OCI-LY1 (cell line): ENCODE measurements around the gene SLC4A7.

Experiments used
- EZH2 ChIP-seq: fragments of 200-600 bp; sonication (generic), shearing (Covaris generic); IDR thresholded peaks from 2 replicates; pipeline ENCODE4 v1.8.0; 2017; ENCODE audit warnings: borderline replicate concordance, mixed run types, mild to moderate bottlenecking, antibody characterized with exemption, low read length, moderate library complexity, mixed read lengths
- TF ChIP-seq, protein P1 (sequence below): fragments of 200-600 bp; sonication (generic), shearing (Covaris generic); IDR thresholded peaks from 2 replicates; pipeline ENCODE4 v1.5.1; 2017; ENCODE audit warnings: mild to moderate bottlenecking, antibody characterized with exemption, low read length, moderate library complexity, mixed read lengths

DNA sequence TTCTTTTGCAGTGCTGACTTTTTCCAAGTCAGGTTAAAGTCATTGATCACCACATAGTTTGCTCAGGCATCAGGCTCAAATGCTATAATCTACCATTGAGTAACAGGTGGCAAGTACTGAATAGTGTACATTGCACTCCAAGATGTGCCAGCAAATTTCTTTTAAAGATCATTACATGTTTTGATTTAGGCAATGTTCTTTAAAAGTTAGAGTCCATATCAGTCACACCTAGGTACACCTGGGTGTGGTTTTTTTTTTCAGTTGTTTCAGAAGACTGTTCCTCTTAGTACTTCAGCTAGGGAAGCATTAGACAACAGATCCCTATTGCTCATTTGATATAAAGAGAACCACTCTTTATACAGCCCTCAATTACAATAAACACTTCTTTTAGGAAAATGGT lies 10.6 kb upstream of the SLC4A7 start:
- TF ChIP-seq, protein P1, sequence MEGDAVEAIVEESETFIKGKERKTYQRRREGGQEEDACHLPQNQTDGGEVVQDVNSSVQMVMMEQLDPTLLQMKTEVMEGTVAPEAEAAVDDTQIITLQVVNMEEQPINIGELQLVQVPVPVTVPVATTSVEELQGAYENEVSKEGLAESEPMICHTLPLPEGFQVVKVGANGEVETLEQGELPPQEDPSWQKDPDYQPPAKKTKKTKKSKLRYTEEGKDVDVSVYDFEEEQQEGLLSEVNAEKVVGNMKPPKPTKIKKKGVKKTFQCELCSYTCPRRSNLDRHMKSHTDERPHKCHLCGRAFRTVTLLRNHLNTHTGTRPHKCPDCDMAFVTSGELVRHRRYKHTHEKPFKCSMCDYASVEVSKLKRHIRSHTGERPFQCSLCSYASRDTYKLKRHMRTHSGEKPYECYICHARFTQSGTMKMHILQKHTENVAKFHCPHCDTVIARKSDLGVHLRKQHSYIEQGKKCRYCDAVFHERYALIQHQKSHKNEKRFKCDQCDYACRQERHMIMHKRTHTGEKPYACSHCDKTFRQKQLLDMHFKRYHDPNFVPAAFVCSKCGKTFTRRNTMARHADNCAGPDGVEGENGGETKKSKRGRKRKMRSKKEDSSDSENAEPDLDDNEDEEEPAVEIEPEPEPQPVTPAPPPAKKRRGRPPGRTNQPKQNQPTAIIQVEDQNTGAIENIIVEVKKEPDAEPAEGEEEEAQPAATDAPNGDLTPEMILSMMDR = no peak
- TF ChIP-seq EZH2 = no peak
